Muscle of leg (tissue), 11 donors: Measurements from ENCODE around the gene NOL12. TPM values are rescaled to one million over a fixed set of nuclear protein-coding genes. Genes with fewer than 3 reads are reported as not detected.

Experiments used
- DNase-seq: peaks from one replicate; pipeline ENCODE4 v3.0.0; 2013
- H3K27ac ChIP-seq: one replicate; pipeline ENCODE4 v1.5.1; 2013; ENCODE audit warnings: mild to moderate bottlenecking, low read length, control low read depth
- H3K27me3 ChIP-seq: one replicate; pipeline ENCODE4 v1.6.1; 2013; ENCODE audit warnings: low read length; ENCODE audit not compliant: control insufficient read depth, insufficient read depth
- H3K36me3 ChIP-seq: one replicate; pipeline ENCODE4 v1.6.1; 2013; ENCODE audit warnings: low read length; ENCODE audit not compliant: control insufficient read depth, insufficient read depth
- H3K4me1 ChIP-seq: one replicate; pipeline ENCODE4 v1.6.1; 2013; ENCODE audit warnings: low read length; ENCODE audit not compliant: control insufficient read depth, insufficient read depth
- H3K4me3 ChIP-seq: one replicate; pipeline ENCODE4 v1.5.1; 2013; ENCODE audit warnings: low read length, control low read depth
- H3K9me3 ChIP-seq: replicated peaks from 2 replicates; pipeline ENCODE4 v1.6.1; 2013; ENCODE audit warnings: low read depth, low read length; ENCODE audit not compliant: control insufficient read depth
- WGBS: methylation state at CpG from one replicate; pipeline ENCODE4 v1.1.5; 2013; ENCODE audit warnings: missing lambda C conversion rate; ENCODE audit not compliant: insufficient coverage; 5-methylcytosine and 5-hydroxymethylcytosine counted together
- polyA plus RNA-seq, 8 donors: library from polyadenylated mRNA; unstranded; fragments of 120-200 nt; gene quantifications; one replicate each; pipeline versions ENCODE4 v1.2.1 to v1.2.3, GENCODE V29; 2013; ENCODE audit warnings: inconsistent platforms in 1 of 8, low replicate concordance in 1 of 8; ENCODE audit not compliant: insufficient read length in 8 of 8, insufficient read depth in 1 of 8
- total RNA-seq: library from RNA; stranded (reverse); fragments of 120-200 nt; gene quantifications from one replicate; pipeline ENCODE4 v1.2.4, GENCODE V29; 2013

The NOL12 gene
- total and polyA plus RNA-seq, 9 donors, result 15.8 to 18.5 (median 17.5) TPM

GRCh38 chr22:37659066-37659896 lies 26.9 kb upstream of the NOL12 start:
- WGBS, result 2% methylated on average over 61 of the region's 68 CpGs
- Histone ChIP-seq H3K4me1 (peaks cover 57% of the 10 kb centered on the region), H3K27me3 (no peaks in the 10 kb centered on the region), H3K27ac (no peak overlapping the region), H3K36me3 (peaks cover 2% of the 10 kb centered on the region), H3K4me3 (peak overlapping the region; percentile 64), H3K9me3 (no peaks in the 10 kb centered on the region)
- DNase-seq, result no peak

DNA sequence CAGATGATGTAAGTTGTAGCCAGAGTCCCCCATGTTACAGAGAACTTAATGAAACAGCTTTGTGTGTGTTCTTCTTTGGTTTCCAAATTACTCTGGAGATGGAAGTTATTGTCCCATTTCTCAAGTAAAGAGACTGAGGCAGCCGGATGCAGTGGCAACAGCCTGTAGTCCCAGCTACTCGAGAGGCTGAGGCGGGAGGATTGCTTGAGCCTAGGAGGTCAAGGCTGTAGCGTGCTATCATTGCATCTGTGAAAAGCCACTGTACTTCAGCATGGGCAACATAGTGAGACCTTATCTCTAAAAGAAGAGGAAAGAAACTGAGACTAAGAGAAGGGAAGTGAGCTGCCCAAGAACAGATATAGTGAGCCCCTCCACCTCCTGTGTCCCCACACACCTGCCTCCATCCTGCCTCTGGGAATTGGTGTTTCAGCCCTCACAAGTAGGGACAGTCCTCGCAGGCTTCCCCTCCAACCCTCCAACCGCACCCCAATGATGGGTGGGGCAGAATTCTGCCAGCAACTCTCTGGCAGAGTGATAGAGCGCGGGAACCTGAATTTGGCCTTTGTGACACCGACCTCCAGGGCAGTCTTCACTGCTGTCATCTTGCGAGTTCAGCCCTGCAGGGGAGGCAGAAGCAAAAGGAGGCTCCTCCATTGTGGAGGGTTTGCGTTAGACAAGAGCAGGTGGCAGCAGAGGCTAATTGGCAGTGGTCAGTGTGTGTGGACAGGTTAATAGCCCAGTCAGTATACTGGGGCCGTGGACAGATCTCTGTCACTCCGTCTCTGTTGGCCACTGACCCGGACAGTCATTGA lies 26.0 kb upstream of the NOL12 start:
- Histone ChIP-seq H3K9me3 (no peaks in the 10 kb centered on the region), H3K27ac (peak overlapping the region; percentile 86), H3K27me3 (no peaks in the 10 kb centered on the region), H3K4me3 (peak overlapping the region; percentile 64), H3K36me3 (peaks cover 4% of the 10 kb centered on the region), H3K4me1 (peaks cover 64% of the 10 kb centered on the region)
- no peak for DNase-seq
- WGBS, result 73% methylated on average over 14 of the region's 14 CpGs

- peak overlapping the region; percentile 86 for H3K27ac ChIP-seq
- peaks cover 64% of the 10 kb centered on the region for H3K4me1 ChIP-seq
- H3K9me3 ChIP-seq, result no peaks in the 10 kb centered on the region
- 71% methylated on average over 1 of the region's 2 CpGs for whole genome bisulfite sequencing
- H3K36me3 ChIP-seq, result peaks cover 9% of the 10 kb centered on the region
- no peak for DNase-seq
- no peaks in the 10 kb centered on the region for H3K27me3 ChIP-seq
- no peak overlapping the region for H3K4me3 ChIP-seq
These were observed 25.5 kb upstream of the NOL12 start for GRCh38 chr22:37660709-37661045.

DNA sequence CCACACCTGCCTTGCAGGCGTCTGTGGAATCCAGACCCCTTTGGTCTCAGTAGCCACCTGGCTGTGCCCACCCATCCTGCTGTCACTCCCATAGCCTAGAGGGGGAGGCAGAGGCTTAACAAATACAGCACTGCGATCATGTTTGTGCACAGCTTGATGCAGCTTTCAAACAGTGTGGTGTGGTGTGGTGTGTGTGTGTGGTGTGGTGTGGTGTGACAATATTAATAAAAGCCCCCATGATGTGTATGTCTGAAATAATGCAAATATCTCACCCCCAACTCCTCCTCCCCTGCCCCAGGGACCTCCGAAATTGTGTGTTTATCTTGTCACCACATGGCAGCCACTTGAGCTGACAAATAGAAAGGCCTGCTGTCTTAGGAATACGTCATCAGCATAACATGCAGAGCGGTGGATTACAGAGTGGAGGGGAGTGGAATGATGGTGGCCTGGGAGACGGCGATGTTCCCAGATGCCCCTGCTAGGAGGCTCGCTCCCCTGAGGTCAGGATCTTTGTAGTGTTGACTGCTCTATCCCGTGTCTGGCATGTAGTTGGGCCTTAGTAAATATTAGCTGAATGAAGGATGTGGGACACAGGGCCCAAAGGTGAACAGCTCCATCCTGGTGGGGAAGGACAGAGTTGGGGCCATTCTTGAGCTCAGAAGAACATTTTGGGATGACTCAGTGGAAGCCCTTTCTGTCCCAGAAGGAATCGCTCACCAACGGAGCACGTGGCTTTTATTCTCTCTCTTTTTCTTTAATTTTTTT lies 24.8 kb upstream of the NOL12 start:
- WGBS, result 39% methylated on average over 7 of the region's 12 CpGs
- DNase-seq, result peak; percentile 91
- Histone ChIP-seq H3K27me3 (no peaks in the 10 kb centered on the region), H3K27ac (peak overlapping the region; percentile 86), H3K36me3 (peaks cover 16% of the 10 kb centered on the region), H3K4me3 (no peak overlapping the region), H3K4me1 (peaks cover 61% of the 10 kb centered on the region), H3K9me3 (no peaks in the 10 kb centered on the region)

GRCh38 chr22:37662039-37662438 lies 24.1 kb upstream of the NOL12 start:
- Histone ChIP-seq H3K4me3 (no peak overlapping the region), H3K27me3 (no peaks in the 10 kb centered on the region), H3K4me1 (peaks cover 59% of the 10 kb centered on the region), H3K36me3 (peaks cover 22% of the 10 kb centered on the region), H3K27ac (peak overlapping the region; percentile 62), H3K9me3 (no peaks in the 10 kb centered on the region)
- no peak for DNase-seq
- WGBS, result 71% methylated on average over 1 of the region's 5 CpGs

DNA sequence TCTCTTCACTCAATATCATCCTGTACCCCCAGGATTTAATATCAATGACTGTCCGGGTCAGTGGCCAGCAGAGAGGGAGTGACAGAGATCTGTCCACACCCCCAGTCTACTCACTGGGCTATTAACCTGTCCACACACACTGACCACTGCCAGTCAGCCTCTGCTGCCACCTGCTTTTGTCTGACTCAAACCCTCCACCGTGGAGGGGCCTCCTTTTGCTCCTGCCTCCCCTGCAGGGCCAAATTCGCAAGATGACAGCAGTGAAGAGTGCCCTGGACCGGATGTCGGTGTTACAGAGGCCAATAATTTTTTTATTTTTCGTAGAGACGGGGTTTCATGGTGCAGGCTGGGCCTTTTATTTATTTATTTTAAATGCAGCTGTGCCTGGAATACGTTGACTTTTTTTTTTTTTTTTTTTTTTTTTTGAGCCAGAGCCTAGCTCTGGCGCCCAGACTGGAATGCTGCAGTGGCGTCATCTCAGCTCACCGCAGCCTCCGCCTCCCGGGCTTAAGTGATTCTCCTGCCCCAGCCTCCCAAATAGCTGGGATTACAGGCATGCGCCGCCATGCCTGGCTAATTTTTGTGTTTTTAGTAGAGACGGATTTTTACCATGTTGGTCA lies 22.5 kb upstream of the NOL12 start:
- WGBS, result 52% methylated on average over 8 of the region's 16 CpGs
- no peaks in the 10 kb centered on the region for H3K27me3 ChIP-seq
- peaks cover 22% of the 10 kb centered on the region for H3K36me3 ChIP-seq
- peak; percentile 64 for DNase-seq
- peaks cover 53% of the 10 kb centered on the region for H3K4me1 ChIP-seq
- no peak overlapping the region for H3K4me3 ChIP-seq
- peak overlapping the region; percentile 49 for H3K27ac ChIP-seq
- no peaks in the 10 kb centered on the region for H3K9me3 ChIP-seq

DNA sequence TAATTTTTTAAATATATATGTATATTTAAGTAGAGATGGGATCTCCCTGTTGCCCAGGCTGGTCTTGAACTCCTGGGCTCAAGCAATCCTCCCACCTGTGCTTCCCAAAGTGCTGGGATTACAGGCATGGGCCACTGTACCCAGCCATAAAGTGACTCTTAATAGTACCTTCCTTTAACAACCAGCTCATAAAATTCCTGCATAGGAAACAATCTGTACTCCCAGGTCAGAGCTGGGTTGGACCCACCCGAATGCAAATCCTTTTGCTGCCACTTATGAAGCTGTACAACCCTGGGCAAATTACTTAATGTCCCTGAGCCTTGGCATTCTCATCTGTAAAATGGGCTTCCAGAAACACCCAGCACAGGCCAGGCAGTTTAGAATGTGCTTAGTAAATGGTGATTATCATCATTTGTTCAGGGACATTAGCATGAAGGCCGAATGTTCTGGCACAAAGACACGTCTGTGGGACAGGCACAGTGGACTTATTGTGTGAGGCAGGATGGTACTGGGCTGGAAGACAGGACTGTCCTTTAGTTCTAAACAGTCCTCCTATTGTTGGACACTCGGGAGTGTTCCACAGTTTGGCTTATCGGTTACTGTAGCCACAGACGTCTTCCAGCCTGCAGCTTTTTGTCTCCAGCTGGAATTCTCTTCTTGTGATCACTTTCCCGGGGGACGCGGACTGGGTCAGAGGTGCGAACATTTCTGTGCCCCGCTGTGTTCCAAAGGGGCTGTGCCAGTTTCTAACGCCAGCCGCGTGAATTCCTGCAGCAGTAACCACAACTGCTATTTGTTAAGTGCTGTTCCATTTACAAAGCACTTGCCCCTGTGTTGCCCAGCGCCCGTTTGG lies 21.7 kb upstream of the NOL12 start:
- 69% methylated on average over 16 of the region's 16 CpGs for WGBS

GRCh38 chr22:37665487-37665886 lies 20.7 kb upstream of the NOL12 start:
- no peak for DNase-seq
- no peak overlapping the region for H3K27ac ChIP-seq
- H3K4me1 ChIP-seq, result peaks cover 39% of the 10 kb centered on the region
- no peaks in the 10 kb centered on the region for H3K27me3 ChIP-seq
- no peak overlapping the region for H3K4me3 ChIP-seq
- H3K9me3 ChIP-seq, result no peaks in the 10 kb centered on the region
- WGBS, result 94% methylated on average over 22 of the region's 24 CpGs
- peaks cover 20% of the 10 kb centered on the region for H3K36me3 ChIP-seq

More for the DNA sequence above, 21.7 kb upstream of the NOL12 start:
- peaks cover 22% of the 10 kb centered on the region for H3K36me3 ChIP-seq
- no peak overlapping the region for H3K27ac ChIP-seq
- peaks cover 49% of the 10 kb centered on the region for H3K4me1 ChIP-seq
- H3K27me3 ChIP-seq, result no peaks in the 10 kb centered on the region
- DNase-seq, result peak; percentile 57
- no peaks in the 10 kb centered on the region for H3K9me3 ChIP-seq
- H3K4me3 ChIP-seq, result no peak overlapping the region

DNA sequence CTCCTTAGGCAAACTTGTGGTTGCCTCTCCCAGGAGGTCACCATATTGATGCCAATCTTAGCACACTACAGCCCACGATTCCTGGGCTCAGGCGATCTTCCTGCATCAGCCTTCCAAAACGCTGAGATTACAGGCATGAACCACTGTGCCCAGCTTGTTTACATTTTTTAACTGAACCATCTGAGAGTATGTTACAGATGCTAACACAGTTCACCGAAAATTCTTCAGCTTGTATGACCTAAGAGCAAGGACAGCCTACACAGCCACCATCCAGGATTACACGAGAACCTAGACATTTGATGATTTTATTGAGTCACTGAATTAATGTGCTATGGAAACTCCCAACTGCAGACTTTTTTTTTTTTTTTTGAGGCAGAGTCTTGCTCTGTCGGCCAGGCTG lies 16.6 kb upstream of the NOL12 start:
- H3K9me3 ChIP-seq, result no peaks in the 10 kb centered on the region
- DNase-seq, result no peak
- H3K4me1 ChIP-seq, result peaks cover 25% of the 10 kb centered on the region
- 87% methylated on average over 3 of the region's 6 CpGs for WGBS
- no peaks in the 10 kb centered on the region for H3K27me3 ChIP-seq
- no peak overlapping the region for H3K27ac ChIP-seq
- H3K36me3 ChIP-seq, result peaks cover 20% of the 10 kb centered on the region
- H3K4me3 ChIP-seq, result no peak overlapping the region
